ENCODE data around the gene MAP4K4.

MAP4K4 gene

GRCh38 chr2:101790416-101790815 lies 92.9 kb downstream of the MAP4K4 start:
- H3K4me3 ChIP-seq = no peak overlapping the region
- H3K27ac ChIP-seq = peak overlapping the region; percentile 57 to 73
- no peaks in the 10 kb centered on the region for H3K9me3 ChIP-seq
- H3K4me1 ChIP-seq = peaks cover 0 to 74% (median 16%) of the 10 kb centered on the region in 4 donors
- H3K27me3 ChIP-seq = no peaks in the 10 kb centered on the region
- no peak for TF ChIP-seq CTCF (IDR thresholded peaks at IDR 0.05)
- intact Hi-C loops (cut with DNase I; ENCODE audit: low total_unique reads) = no loop called here
- H3K36me3 ChIP-seq = no peaks in the 10 kb centered on the region
- DNase-seq = no peak

- no peaks in the 10 kb centered on the region for H3K9me3 ChIP-seq
- no peak for TF ChIP-seq CTCF (IDR thresholded peaks at IDR 0.05)
- peaks cover 0 to 78% (median 16%) of the 10 kb centered on the region in 4 donors for H3K4me1 ChIP-seq
- H3K27me3 ChIP-seq = no peaks in the 10 kb centered on the region
- H3K4me3 ChIP-seq = peak overlapping the region in 1 of 2 donors; percentile 7
- DNase-seq = no peak
- no peaks in the 10 kb centered on the region for H3K36me3 ChIP-seq
- intact Hi-C loops (cut with DNase I; ENCODE audit: low total_unique reads) = no loop called here
- peak overlapping the region; percentile 57 to 73 for H3K27ac ChIP-seq
Observed at GRCh38 chr2:101790857-101791256, 93.3 kb downstream of the MAP4K4 start.

- Histone ChIP-seq H3K9me3 (no peaks in the 10 kb centered on the region), H3K27ac (peak overlapping the region; percentile 57 to 73), H3K4me3 (no peak overlapping the region), H3K4me1 (peaks cover 0 to 82% (median 21%) of the 10 kb centered on the region in 4 donors), H3K27me3 (no peaks in the 10 kb centered on the region), H3K36me3 (no peaks in the 10 kb centered on the region)
- DNase-seq = no peak
- no peak for TF ChIP-seq CTCF (IDR thresholded peaks at IDR 0.05)
- intact Hi-C loops (cut with DNase I; ENCODE audit: low total_unique reads) = no loop called here
Observed at GRCh38 chr2:101792208-101792607, 94.7 kb downstream of the MAP4K4 start.

GRCh38 chr2:101793277-101793969 lies 95.9 kb downstream of the MAP4K4 start:
- no peak for DNase-seq
- Histone ChIP-seq H3K36me3 (no peaks in the 10 kb centered on the region), H3K27ac (peak overlapping the region; percentile 22 to 73), H3K4me1 (peaks cover 0 to 89% (median 21%) of the 10 kb centered on the region in 4 donors), H3K9me3 (no peaks in the 10 kb centered on the region), H3K27me3 (no peaks in the 10 kb centered on the region), H3K4me3 (no peak overlapping the region)
- intact Hi-C loops (cut with DNase I; ENCODE audit: low total_unique reads) = no loop called here
- no peak for TF ChIP-seq CTCF (IDR thresholded peaks at IDR 0.05)

DNA sequence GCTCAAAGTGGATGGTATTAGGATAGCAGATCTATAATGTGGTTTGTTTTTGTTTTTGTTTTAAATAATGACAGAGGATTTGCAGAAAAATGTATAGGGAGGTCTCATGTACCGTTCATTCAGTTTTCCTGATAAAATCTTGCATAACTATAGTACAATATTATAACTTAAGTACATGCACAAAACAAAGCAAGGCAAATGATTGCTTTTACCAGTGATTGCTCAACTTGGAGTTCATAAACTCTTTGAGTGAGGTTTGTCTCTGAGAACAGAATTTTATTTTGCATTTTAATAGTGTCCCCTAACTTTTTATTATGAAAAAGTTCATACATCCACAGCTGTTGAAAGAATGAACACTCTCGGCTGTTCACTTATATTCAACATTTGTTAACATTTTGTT lies 96.6 kb downstream of the MAP4K4 start:
- intact Hi-C loops (cut with DNase I; ENCODE audit: low total_unique reads) = no loop called here
- H3K9me3 ChIP-seq = no peaks in the 10 kb centered on the region
- no peak for DNase-seq
- no peaks in the 10 kb centered on the region for H3K27me3 ChIP-seq
- H3K4me1 ChIP-seq = peaks cover 0 to 89% (median 23%) of the 10 kb centered on the region in 4 donors
- no peak for TF ChIP-seq CTCF (IDR thresholded peaks at IDR 0.05)
- H3K27ac ChIP-seq = peak overlapping the region in 1 of 2 donors; percentile 22
- H3K4me3 ChIP-seq = no peak overlapping the region
- no peaks in the 10 kb centered on the region for H3K36me3 ChIP-seq
